Endodermal cell (in vitro differentiated cells): Measurements from ENCODE around the gene MIB2. TPM values are rescaled to one million over a fixed set of nuclear protein-coding genes. Genes with fewer than 3 reads are reported as not detected.

Experiments
- DNase-seq: peaks from one replicate; pipeline ENCODE4 v3.0.0-alpha.2; 2017
- H3K27ac ChIP-seq: 2 replicates; pipeline ENCODE4 v1.5.1; 2013; ENCODE audit warnings: mild to moderate bottlenecking, low read depth, low read length, moderate library complexity
- H3K27me3 ChIP-seq: 2 replicates; pipeline ENCODE4 v1.6.1; 2013; ENCODE audit warnings: mild to moderate bottlenecking, low read length, moderate library complexity; ENCODE audit not compliant: insufficient read depth, control insufficient read depth, poor library complexity, severe bottlenecking
- H3K36me3 ChIP-seq: 2 replicates; pipeline ENCODE4 v1.7.0; 2013; ENCODE audit warnings: mild to moderate bottlenecking, low read length, moderate library complexity; ENCODE audit not compliant: control insufficient read depth, insufficient read depth
- H3K4me1 ChIP-seq: one replicate; pipeline ENCODE4 v1.7.0; 2013; ENCODE audit warnings: low read length; ENCODE audit not compliant: control insufficient read depth, insufficient read depth
- H3K4me3 ChIP-seq: 2 replicates; pipeline ENCODE4 v1.5.1; 2013; ENCODE audit warnings: mild to moderate bottlenecking, low read length, moderate library complexity
- H3K9ac ChIP-seq: 2 replicates; pipeline ENCODE4 v1.6.1; 2013; ENCODE audit warnings: mild to moderate bottlenecking, low read length, moderate library complexity; ENCODE audit not compliant: poor library complexity, severe bottlenecking; ENCODE audit errors: extremely low read depth
- H3K9me3 ChIP-seq: 2 replicates; pipeline ENCODE4 v1.6.1; 2013; ENCODE audit warnings: mild to moderate bottlenecking, low read length, moderate library complexity; ENCODE audit not compliant: control insufficient read depth
- H3K27ac Mint-ChIP-seq: 2 replicates; pipeline ENCODE4 v1.8.0; 2020; ENCODE audit warnings: mixed read lengths
- H3K27me3 Mint-ChIP-seq: 2 replicates; pipeline ENCODE4 v1.8.0; 2021; ENCODE audit warnings: mild to moderate bottlenecking, mixed read lengths; ENCODE audit not compliant: insufficient read depth
- H3K36me3 Mint-ChIP-seq: 2 replicates; pipeline ENCODE4 v1.8.0; 2020; ENCODE audit warnings: low read depth, mixed read lengths
- H3K4me1 Mint-ChIP-seq: 2 replicates; pipeline ENCODE4 v1.8.0; 2020; ENCODE audit warnings: mixed read lengths
- H3K4me3 Mint-ChIP-seq: 2 replicates; pipeline ENCODE4 v1.8.0; 2020; ENCODE audit warnings: mild to moderate bottlenecking, moderate library complexity, mixed read lengths
- H3K9me3 Mint-ChIP-seq: 2 replicates; pipeline ENCODE4 v1.8.0; 2020; ENCODE audit warnings: mild to moderate bottlenecking, mixed read lengths
- CTCF ChIP-seq: fragments of 200-600 bp; sonication (generic); conservative IDR thresholded peaks from 2 replicates; pipeline ENCODE4 v1.5.0; 2021; ENCODE audit warnings: antibody characterized with exemption, mild to moderate bottlenecking
- WGBS, 2 experiments: methylation state at CpG; one replicate each; pipeline versions ENCODE4 v1.1.5 to v1.1.7; 2013; ENCODE audit warnings: missing lambda C conversion rate in 2 of 2, mixed read lengths in 1 of 2; ENCODE audit not compliant: insufficient coverage in 1 of 2, insufficient read length in 1 of 2; 5-methylcytosine and 5-hydroxymethylcytosine counted together
- total RNA-seq, 2 donors: library from RNA; stranded (reverse); fragmentation: NEBNext Ultra II Directional in 1 of 2; extraction: Animal tissue kit (Norgen Biotek cat#: 25700) in 1 of 2; gene quantifications; 2 replicates in 1 of 2; 3 replicates in 1 of 2; pipeline ENCODE4 v1.2.1, GENCODE V29; 2021

Gene MIB2
- total RNA-seq, 2 donors from 2014 or later = 77.4 to 97.9 TPM

GRCh38 chr1:1677718-1678580, 62.6 kb downstream of the MIB2 start:
- no peak overlapping the region for H3K27ac ChIP-seq
- Mint-ChIP-seq H3K36me3 (peaks cover 25% of the 10 kb centered on the region), H3K4me3 (no peak overlapping the region), H3K9me3 (no peaks in the 10 kb centered on the region), H3K4me1 (peaks cover 16% of the 10 kb centered on the region), H3K27me3 (no peaks in the 10 kb centered on the region), H3K27ac (peak overlapping the region; percentile 90)
- no peaks in the 10 kb centered on the region for H3K9me3 ChIP-seq
- no peaks in the 10 kb centered on the region for H3K4me1 ChIP-seq
- H3K27me3 ChIP-seq = no peaks in the 10 kb centered on the region
- no peak for TF ChIP-seq CTCF
- no peak overlapping the region for H3K9ac ChIP-seq
- peaks cover 4% of the 10 kb centered on the region for H3K36me3 ChIP-seq
- DNase-seq = no peak
- WGBS, 2 experiments = 94% methylated on average over 35 to 39 of the region's 39 CpGs
- no peak overlapping the region for H3K4me3 ChIP-seq

GRCh38 chr1:1678581-1679380, 63.5 kb downstream of the MIB2 start:
- no peaks in the 10 kb centered on the region for H3K9me3 Mint-ChIP-seq
- H3K4me1 Mint-ChIP-seq = peaks cover 24% of the 10 kb centered on the region
- DNase-seq = peak; percentile 78
- Histone ChIP-seq H3K4me1 (no peaks in the 10 kb centered on the region), H3K4me3 (no peak overlapping the region), H3K27me3 (no peaks in the 10 kb centered on the region), H3K9me3 (no peaks in the 10 kb centered on the region), H3K27ac (no peak overlapping the region), H3K36me3 (peaks cover 4% of the 10 kb centered on the region), H3K9ac (no peak overlapping the region)
- peak overlapping the region; percentile 90 for H3K27ac Mint-ChIP-seq
- peak; percentile 67 for TF ChIP-seq CTCF
- no peak overlapping the region for H3K4me3 Mint-ChIP-seq
- peaks cover 25% of the 10 kb centered on the region for H3K36me3 Mint-ChIP-seq
- 81 to 83% methylated on average over 22 to 24 of the region's 24 CpGs for WGBS, 2 experiments
- no peaks in the 10 kb centered on the region for H3K27me3 Mint-ChIP-seq

Other genes starting within 250 kb of the MIB2 start
- 100 to 1,000 TPM; 159 to 162 TPM for gene AURKAIP1, start 240.3 kb upstream of the MIB2 start, total RNA-seq
- 100 to 1,000 TPM; 187 to 244 TPM for gene CCNL2, start 216.2 kb upstream of the MIB2 start, total RNA-seq
- gene MRPL20, start 208.2 kb upstream of the MIB2 start, total RNA-seq = 100 to 1,000 TPM; 109 to 129 TPM
- gene ANKRD65, start 194.2 kb upstream of the MIB2 start, total RNA-seq = 1 to 10 TPM; 1.6 TPM
- gene VWA1, start 179.8 kb upstream of the MIB2 start, total RNA-seq = 10 to 100 TPM; 12.7 to 17.4 TPM
- under 1 TPM; 0.55 TPM for gene ATAD3C, start 165.8 kb upstream of the MIB2 start, total RNA-seq
- 10 to 100 TPM; 41.8 to 47.4 TPM for gene ATAD3B, start 143.7 kb upstream of the MIB2 start, total RNA-seq
- 10 to 100 TPM; 42.8 to 47.6 TPM for gene ATAD3A, start 103.3 kb upstream of the MIB2 start, total RNA-seq
- gene TMEM240, start 74.9 kb upstream of the MIB2 start, total RNA-seq = 1 to 10 TPM; 6.4 to 6.9 TPM
- 100 to 1,000 TPM; 133 to 138 TPM for gene SSU72, start 40.6 kb upstream of the MIB2 start, total RNA-seq
- 10 to 100 TPM; 10.4 to 10.8 TPM for gene FNDC10, start 15.4 kb upstream of the MIB2 start, total RNA-seq
- gene MMP23B, start 16.7 kb downstream of the MIB2 start, total RNA-seq = 10 to 100 TPM; 14.7 to 19.9 TPM
- 10 to 100 TPM; 31.8 to 33.6 TPM for gene CDK11B, start 43.5 kb downstream of the MIB2 start, total RNA-seq
- 10 to 100 TPM; 51.2 to 56.9 TPM for gene SLC35E2B, start 77.3 kb downstream of the MIB2 start, total RNA-seq
- 10 to 100 TPM; 61.0 to 62.1 TPM for gene CDK11A, start 108.9 kb downstream of the MIB2 start, total RNA-seq
- 10 to 100 TPM; 75.2 to 81.6 TPM for gene NADK, start 163.0 kb downstream of the MIB2 start, total RNA-seq